Calu3 (cell line): Measurements from ENCODE around the gene GBX1. TPM values are rescaled to one million over a fixed set of nuclear protein-coding genes. Genes with fewer than 3 reads are reported as not detected.

Source experiments
- BruUV-seq: library from RNA; stranded (reverse); fragments of 400-500 nt; replicated peaks from 2 replicates; lab custom pipeline; 2021; lab: Mats Ljungman, UMichigan
- CTCF ChIA-PET: fragments of 300-600 bp; sonication (Branson Sonifier 250); formaldehyde crosslinking; loops from one replicate; lab custom pipeline; 2022; ENCODE audit warnings: antibody characterized with exemption; lab: Charles Lee
- DNase-seq: peaks from one replicate; pipeline ENCODE4 v3.0.0; 2022
- H3K27ac Mint-ChIP-seq: one replicate; pipeline ENCODE4 v1.8.0; 2022; ENCODE audit warnings: mixed read lengths; ENCODE audit not compliant: unreplicated experiment
- H3K27me3 Mint-ChIP-seq: one replicate; pipeline ENCODE4 v1.8.0; 2022; ENCODE audit warnings: mixed read lengths; ENCODE audit not compliant: unreplicated experiment
- H3K36me3 Mint-ChIP-seq: one replicate; pipeline ENCODE4 v1.8.0; 2022; ENCODE audit warnings: mild to moderate bottlenecking, moderate library complexity, mixed read lengths; ENCODE audit not compliant: insufficient read depth, unreplicated experiment
- H3K4me1 Mint-ChIP-seq: one replicate; pipeline ENCODE4 v1.8.0; 2022; ENCODE audit warnings: mild to moderate bottlenecking, low read depth, mixed read lengths; ENCODE audit not compliant: unreplicated experiment
- H3K4me3 Mint-ChIP-seq: one replicate; pipeline ENCODE4 v1.8.0; 2022; ENCODE audit warnings: mild to moderate bottlenecking, low read depth, moderate library complexity, mixed read lengths; ENCODE audit not compliant: unreplicated experiment
- H3K9me3 Mint-ChIP-seq: one replicate; pipeline ENCODE4 v1.8.0; 2022; ENCODE audit warnings: low read depth, mixed read lengths; ENCODE audit not compliant: unreplicated experiment
- CTCF ChIP-seq: fragments of 200-600 bp; IDR thresholded peaks from one replicate; pipeline ENCODE4 v1.8.0; 2022; ENCODE audit warnings: antibody characterized with exemption; ENCODE audit not compliant: unreplicated experiment
- intact Hi-C: fragments of 100-400 bp; cut with micrococcal nuclease; formaldehyde crosslinking; loops from one replicate; pipeline ENCODE4 v1.10.0; 2022; ENCODE audit not compliant: unreplicated experiment
- total RNA-seq: library from RNA; stranded (reverse); gene quantifications from 2 replicates; pipeline ENCODE4 v1.2.3, GENCODE V29; 2022

Gene GBX1
- total RNA-seq, 1 experiment from 2014 or later, result not detected

GRCh38 chr7:151128716-151129115, 38.8 kb downstream of the GBX1 start:
- no TSS peak for BruUV-seq
- no peak overlapping the region for H3K4me3 Mint-ChIP-seq
- no peaks in the 10 kb centered on the region for H3K4me1 Mint-ChIP-seq
- H3K27me3 Mint-ChIP-seq, result no peaks in the 10 kb centered on the region
- intact Hi-C loops, result no loop called here
- H3K36me3 Mint-ChIP-seq, result peaks cover 27% of the 10 kb centered on the region
- H3K9me3 Mint-ChIP-seq, result no peaks in the 10 kb centered on the region
- TF ChIP-seq CTCF, result no peak
- no peak for DNase-seq
- CTCF ChIA-PET, result interaction anchor here (0.8 kb wide), 1 partner anchor 100 kb away, joined by 3 read pairs; the partner anchor contains the start of gene ABCB8
- no peak overlapping the region for H3K27ac Mint-ChIP-seq

GRCh38 chr7:151128144-151128543, 39.4 kb downstream of the GBX1 start:
- intact Hi-C loops, result no loop called here
- no peak overlapping the region for H3K27ac Mint-ChIP-seq
- TF ChIP-seq CTCF, result no peak
- H3K4me3 Mint-ChIP-seq, result no peak overlapping the region
- H3K27me3 Mint-ChIP-seq, result no peaks in the 10 kb centered on the region
- H3K36me3 Mint-ChIP-seq, result peaks cover 32% of the 10 kb centered on the region
- no peaks in the 10 kb centered on the region for H3K9me3 Mint-ChIP-seq
- CTCF ChIA-PET, result no interaction called here
- H3K4me1 Mint-ChIP-seq, result no peaks in the 10 kb centered on the region
- no TSS peak for BruUV-seq
- no peak for DNase-seq

- BruUV-seq, result no TSS peak
- no peaks in the 10 kb centered on the region for H3K9me3 Mint-ChIP-seq
- peaks cover 29% of the 10 kb centered on the region for H3K36me3 Mint-ChIP-seq
- no peak for TF ChIP-seq CTCF
- CTCF ChIA-PET, result no interaction called here
- H3K27ac Mint-ChIP-seq, result no peak overlapping the region
- no peak for DNase-seq
- no peak overlapping the region for H3K4me3 Mint-ChIP-seq
- no peaks in the 10 kb centered on the region for H3K27me3 Mint-ChIP-seq
- intact Hi-C loops, result no loop called here
- H3K4me1 Mint-ChIP-seq, result no peaks in the 10 kb centered on the region
These were observed 40.9 kb downstream of the GBX1 start for GRCh38 chr7:151126491-151127137.

- no TSS peak for BruUV-seq
- no peaks in the 10 kb centered on the region for H3K9me3 Mint-ChIP-seq
- intact Hi-C loops, result no loop called here
- DNase-seq, result no peak
- peaks cover 27% of the 10 kb centered on the region for H3K36me3 Mint-ChIP-seq
- H3K4me3 Mint-ChIP-seq, result peak overlapping the region; percentile 65
- H3K27ac Mint-ChIP-seq, result no peak overlapping the region
- CTCF ChIA-PET, result interaction anchor here (0.6 kb wide), 1 partner anchor 165 kb away, joined by 4 read pairs; no protein-coding TSS in a partner anchor
- no peaks in the 10 kb centered on the region for H3K27me3 Mint-ChIP-seq
- no peak for TF ChIP-seq CTCF
- H3K4me1 Mint-ChIP-seq, result no peaks in the 10 kb centered on the region
These were observed 41.5 kb downstream of the GBX1 start for GRCh38 chr7:151125846-151126481.
